Inferior parietal cortex (tissue), 1 donor: Measurements from ENCODE around the gene LVRN.
"Not testable (repeated sequence)": the region's sequence is repeated elsewhere in the genome, so short reads cannot be mapped to it uniquely, and the experiment has no call there.

Source experiments
- DNase-seq: peaks from one replicate; pipeline ENCODE4 v3.0.0-alpha.2; 2016; ENCODE audit errors: extremely low spot score

LVRN gene

GRCh38 chr5:115962239-115962564, at the start of gene LVRN:
Gene LVRN, plus strand, starts transcription at chr5:115962475. Its CDS starts 143 bp downstream, at chr5:115962618.
- DNase-seq: no peak

- DNase-seq: not testable (repeated sequence)
Observed at GRCh38 chr5:115913623-115914400, 48.5 kb upstream of the LVRN start.

- DNase-seq: no peak
Observed at GRCh38 chr5:115920171-115920725, 42.0 kb upstream of the LVRN start.

GRCh38 chr5:115928578-115929407, 33.5 kb upstream of the LVRN start:
- DNase-seq: not testable (repeated sequence)

- DNase-seq: not testable (repeated sequence)
Observed at GRCh38 chr5:115930171-115930570, 32.1 kb upstream of the LVRN start.

GRCh38 chr5:115930630-115931337, 31.5 kb upstream of the LVRN start:
- DNase-seq: no peak

- DNase-seq: no peak
Observed at GRCh38 chr5:115932991-115933390, 29.3 kb upstream of the LVRN start.

GRCh38 chr5:115934388-115934974, 27.8 kb upstream of the LVRN start:
- DNase-seq: no peak

GRCh38 chr5:115936031-115936430, 26.2 kb upstream of the LVRN start:
- DNase-seq: no peak

GRCh38 chr5:115939059-115939458, 23.2 kb upstream of the LVRN start:
- no peak for DNase-seq

- no peak for DNase-seq
Observed at GRCh38 chr5:115940080-115940810, 22.0 kb upstream of the LVRN start.

- no peak for DNase-seq
Observed at GRCh38 chr5:115941051-115941675, 21.1 kb upstream of the LVRN start.

GRCh38 chr5:115944501-115944900, 17.8 kb upstream of the LVRN start:
- DNase-seq: no peak

- DNase-seq: no peak
Observed at GRCh38 chr5:115946655-115947054, 15.6 kb upstream of the LVRN start.

GRCh38 chr5:115947260-115947659, 15.0 kb upstream of the LVRN start:
- no peak for DNase-seq

- no peak for DNase-seq
Observed at GRCh38 chr5:115948091-115948534, 14.2 kb upstream of the LVRN start.

GRCh38 chr5:115949096-115949495, 13.2 kb upstream of the LVRN start:
- no peak for DNase-seq

GRCh38 chr5:115952588-115952987, 9.7 kb upstream of the LVRN start:
- no peak for DNase-seq

- no peak for DNase-seq
Observed at GRCh38 chr5:115954144-115954543, 8.1 kb upstream of the LVRN start.

GRCh38 chr5:115956957-115957356, 5.3 kb upstream of the LVRN start:
- DNase-seq: no peak
